PC-3 (cell line): ENCODE results near the gene CHIT1.

Experiments
- EZH2phosphoT487 ChIP-seq: fragments of 300-600 bp; sonication (generic); IDR thresholded peaks from 2 replicates; pipeline ENCODE4 v1.6.1; 2018; ENCODE audit warnings: mild to moderate bottlenecking, antibody characterized with exemption, low read length, borderline replicate concordance
- TF ChIP-seq, protein P1 (sequence below): fragments of 300-600 bp; sonication (generic); conservative IDR thresholded peaks from 2 replicates; pipeline ENCODE4 v1.5.1; 2017; ENCODE audit warnings: antibody characterized with exemption, low read depth, mild to moderate bottlenecking, low read length

- TF ChIP-seq, protein P1, sequence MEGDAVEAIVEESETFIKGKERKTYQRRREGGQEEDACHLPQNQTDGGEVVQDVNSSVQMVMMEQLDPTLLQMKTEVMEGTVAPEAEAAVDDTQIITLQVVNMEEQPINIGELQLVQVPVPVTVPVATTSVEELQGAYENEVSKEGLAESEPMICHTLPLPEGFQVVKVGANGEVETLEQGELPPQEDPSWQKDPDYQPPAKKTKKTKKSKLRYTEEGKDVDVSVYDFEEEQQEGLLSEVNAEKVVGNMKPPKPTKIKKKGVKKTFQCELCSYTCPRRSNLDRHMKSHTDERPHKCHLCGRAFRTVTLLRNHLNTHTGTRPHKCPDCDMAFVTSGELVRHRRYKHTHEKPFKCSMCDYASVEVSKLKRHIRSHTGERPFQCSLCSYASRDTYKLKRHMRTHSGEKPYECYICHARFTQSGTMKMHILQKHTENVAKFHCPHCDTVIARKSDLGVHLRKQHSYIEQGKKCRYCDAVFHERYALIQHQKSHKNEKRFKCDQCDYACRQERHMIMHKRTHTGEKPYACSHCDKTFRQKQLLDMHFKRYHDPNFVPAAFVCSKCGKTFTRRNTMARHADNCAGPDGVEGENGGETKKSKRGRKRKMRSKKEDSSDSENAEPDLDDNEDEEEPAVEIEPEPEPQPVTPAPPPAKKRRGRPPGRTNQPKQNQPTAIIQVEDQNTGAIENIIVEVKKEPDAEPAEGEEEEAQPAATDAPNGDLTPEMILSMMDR: no peak
- TF ChIP-seq EZH2phosphoT487: no peak
Measured at GRCh38 chr1:203201516-203202205, 27.8 kb downstream of the CHIT1 start.
